HuH-7.5 (cell line): ENCODE results near the gene CPA3.

ENCODE experiments used
- DNase-seq: peaks from one replicate; pipeline ENCODE4 v3.0.0; 2011; ENCODE audit warnings: low spot score

Gene CPA3

GRCh38 chr3:148861277-148861869, 3.7 kb upstream of the CPA3 start:
- DNase-seq = peak; percentile 15

DNA sequence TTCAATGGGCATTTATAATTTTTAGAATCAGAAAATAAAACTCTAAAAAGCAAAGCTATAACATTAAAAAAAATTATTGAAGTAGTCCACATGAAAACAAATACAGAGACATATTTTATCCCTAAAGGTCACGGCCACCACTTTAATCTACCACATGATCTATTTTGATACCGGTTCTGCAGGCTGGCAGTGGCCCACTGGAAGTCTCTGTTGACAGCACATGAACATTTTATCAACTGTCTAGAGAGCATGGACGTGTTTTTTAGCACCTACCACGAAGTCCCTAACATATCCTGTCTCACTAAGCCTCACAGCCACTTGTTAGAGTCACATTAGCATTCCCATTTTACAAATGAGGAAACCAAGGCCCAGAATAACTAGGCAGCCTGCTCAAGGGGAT, 1.8 kb upstream of the CPA3 start:
- no peak for DNase-seq

DNA sequence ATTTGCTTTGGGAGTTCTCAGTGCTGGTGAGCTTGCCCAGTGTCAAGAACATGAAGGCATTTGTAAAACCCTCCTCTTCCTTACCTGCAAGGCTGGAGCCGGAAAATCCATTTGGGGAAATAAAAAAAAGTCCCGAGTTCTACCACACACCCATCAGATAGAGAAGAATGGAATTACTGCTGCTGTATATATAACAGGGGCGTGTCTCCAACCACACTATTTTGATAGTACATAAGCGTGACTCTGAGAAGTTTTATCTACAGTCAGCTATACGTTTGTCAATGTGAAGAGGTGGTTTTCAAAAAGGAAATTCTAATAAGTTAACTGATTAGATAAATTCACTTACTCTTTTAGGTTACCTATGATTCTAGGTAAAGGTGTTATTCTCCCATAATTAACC, 1.3 kb upstream of the CPA3 start:
- DNase-seq = no peak

GRCh38 chr3:148866261-148866660, 1.2 kb downstream of the CPA3 start:
- DNase-seq = no peak

DNA sequence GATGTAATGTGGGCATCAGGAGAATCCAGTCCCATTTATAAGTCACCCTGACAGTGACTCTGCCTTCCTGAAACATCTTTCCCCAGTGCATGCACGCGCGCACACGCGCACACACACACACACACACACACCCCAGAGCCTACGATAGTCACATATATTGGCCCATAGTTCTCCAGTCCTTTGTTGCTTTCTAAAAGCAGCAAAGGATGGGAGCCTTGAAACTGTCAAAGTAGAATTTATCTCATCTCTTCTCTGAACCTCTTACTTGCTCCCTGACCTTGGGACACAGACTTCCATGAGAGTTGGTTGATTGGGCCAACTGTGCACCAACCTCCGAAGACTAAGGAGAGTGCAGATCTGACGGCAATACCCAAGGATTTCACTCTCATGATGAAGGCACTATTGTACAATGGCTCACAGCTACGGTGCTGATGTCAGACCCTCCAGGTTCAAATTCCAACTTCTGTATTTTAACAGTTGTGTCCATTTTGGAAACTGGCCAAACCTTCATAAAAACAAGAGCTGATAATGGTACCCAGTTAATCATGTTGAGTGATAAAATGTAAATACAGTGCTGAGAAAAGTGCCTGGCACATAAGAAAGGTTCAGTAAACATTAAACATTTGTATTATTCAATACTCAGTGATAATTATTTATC, 8.3 kb downstream of the CPA3 start:
- no peak for DNase-seq

GRCh38 chr3:148873977-148874376, 8.9 kb downstream of the CPA3 start:
- no peak for DNase-seq

DNA sequence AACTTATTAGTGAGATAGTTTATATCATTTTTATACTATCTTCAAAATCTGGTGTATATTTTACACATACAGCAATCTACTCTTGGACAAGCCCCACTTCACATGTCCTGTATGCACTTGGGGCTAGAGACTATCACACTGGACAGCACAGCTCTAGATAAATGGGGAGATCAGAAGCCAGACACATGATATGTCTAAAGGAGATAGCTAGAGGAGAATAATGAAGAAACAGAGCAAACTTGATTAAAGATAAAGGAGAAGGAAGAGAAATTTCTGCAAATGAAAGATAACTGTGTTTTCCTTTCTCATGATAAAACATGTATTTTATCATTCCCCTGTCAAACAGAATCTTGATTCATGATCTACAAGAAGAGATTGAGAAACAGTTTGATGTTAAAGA, 13.0 kb downstream of the CPA3 start:
- no peak for DNase-seq

DNA sequence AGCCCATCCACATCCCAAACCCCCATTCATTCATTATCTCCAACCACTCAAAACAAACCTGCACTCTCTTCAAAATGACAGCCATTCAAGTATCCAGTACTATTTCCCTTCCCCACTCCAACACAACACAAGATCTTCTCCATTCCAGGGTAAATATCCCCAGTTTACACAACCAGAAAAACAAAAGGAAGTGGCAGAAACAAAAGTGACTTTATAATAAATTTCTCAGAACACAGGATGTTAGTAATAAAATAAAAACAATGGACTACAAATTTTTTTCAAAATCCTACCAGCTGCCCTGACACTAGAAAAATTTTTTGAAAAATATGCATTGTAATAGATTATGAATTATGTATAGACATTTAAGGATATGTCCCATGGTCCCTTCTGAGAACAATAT, 14.2 kb downstream of the CPA3 start:
- no peak for DNase-seq

GRCh38 chr3:148880681-148881080, 15.6 kb downstream of the CPA3 start:
- DNase-seq = no peak

- no peak for DNase-seq
Observed at GRCh38 chr3:148881286-148881685, 16.2 kb downstream of the CPA3 start.

DNA sequence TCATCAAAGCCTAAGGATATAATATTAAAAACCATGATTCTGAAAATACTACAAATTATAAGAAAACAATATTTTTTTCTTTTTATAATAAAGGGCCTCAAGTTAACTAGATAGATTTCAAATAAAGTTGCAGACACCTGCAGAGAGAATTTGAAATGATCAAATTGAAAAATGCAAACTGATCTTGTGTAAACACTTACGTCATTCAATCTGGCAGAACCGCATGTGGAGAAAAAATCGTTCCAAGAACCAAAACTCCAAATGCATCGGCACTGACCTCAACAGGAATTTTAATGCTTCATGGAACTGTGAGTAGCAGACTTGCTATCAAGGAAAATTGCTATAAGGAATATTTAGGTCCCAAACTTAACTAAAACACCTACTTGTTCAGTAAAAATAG, 17.2 kb downstream of the CPA3 start:
- no peak for DNase-seq

DNA sequence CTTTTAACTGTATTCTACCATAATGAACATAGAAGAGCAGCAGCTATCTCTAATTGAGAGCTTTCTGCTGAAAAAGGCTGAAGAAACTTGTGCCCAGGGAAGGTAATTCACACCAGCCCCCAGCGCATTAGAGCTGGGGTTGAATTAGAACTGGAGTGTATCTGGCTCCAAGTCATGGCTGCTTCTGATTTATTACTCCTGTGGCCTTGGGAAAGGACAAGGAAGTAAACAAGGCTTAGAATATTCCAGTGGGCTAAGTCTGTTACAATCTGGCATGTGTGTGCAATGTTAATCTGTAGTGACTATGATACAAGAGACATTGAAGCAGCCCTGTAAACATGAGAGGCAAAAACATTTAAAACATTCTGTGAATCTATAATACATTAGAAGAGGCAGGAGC, 18.1 kb downstream of the CPA3 start:
- DNase-seq = no peak

DNA sequence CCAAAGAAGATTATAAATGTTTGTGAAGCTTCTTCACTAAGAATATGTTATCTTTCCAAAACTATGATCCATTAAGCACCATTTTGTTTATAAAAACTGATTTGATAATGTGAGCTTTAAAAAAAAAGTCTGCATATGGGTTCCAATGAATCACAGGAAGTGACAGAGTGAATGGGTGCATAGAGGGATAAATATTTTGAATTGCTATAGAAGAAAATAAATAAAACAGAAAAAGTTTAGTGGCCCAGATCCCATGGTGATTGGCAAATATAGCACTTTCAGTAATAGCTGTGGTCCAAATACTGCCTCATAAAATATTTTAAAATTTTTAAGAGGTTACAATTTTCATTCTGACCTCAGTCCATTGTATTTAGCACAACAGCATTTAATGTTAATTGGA, 19.2 kb downstream of the CPA3 start:
- no peak for DNase-seq

- no peak for DNase-seq
Observed at GRCh38 chr3:148889828-148890227, 24.7 kb downstream of the CPA3 start.

DNA sequence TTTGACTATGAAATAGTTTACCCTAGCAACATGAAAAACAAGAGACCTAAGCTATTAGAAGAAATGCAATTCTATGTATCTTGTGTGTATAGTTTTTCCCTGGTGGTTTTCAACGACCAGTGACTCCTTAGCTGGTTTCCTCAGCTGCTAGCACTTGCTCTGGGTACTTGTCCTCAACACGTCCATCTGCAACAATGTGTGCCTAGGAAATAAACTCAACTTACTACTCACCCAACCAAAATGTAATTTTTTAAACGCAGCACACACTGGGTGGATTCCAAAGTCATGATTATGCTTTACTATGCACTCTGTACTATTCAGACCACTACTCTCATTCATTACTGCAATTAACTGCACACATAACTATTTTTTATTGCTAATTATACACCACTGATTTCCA, 31.0 kb downstream of the CPA3 start:
- DNase-seq = no peak

- DNase-seq = no peak
Observed at GRCh38 chr3:148901987-148902791, 37.1 kb downstream of the CPA3 start.

GRCh38 chr3:148903022-148903442, 37.9 kb downstream of the CPA3 start:
- no peak for DNase-seq

DNA sequence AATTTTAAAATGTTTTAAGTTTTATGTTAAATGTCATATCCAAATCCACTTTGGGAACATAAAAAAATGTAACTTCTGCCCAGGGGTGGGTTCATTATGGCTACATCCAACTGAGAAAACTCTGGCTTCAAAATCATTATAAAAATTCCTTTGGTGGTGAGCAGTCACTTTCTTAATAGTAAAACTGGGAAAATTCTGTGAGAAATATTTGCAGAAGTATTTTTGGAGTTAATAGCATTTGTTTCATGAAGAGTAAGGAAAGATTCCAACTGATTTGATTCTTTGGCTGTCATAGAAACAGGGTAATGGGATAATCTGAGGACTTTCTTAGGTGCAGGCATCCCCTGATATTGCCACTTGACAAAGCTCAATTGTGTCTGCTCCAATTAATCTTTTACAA, 38.8 kb downstream of the CPA3 start:
- no peak for DNase-seq

DNA sequence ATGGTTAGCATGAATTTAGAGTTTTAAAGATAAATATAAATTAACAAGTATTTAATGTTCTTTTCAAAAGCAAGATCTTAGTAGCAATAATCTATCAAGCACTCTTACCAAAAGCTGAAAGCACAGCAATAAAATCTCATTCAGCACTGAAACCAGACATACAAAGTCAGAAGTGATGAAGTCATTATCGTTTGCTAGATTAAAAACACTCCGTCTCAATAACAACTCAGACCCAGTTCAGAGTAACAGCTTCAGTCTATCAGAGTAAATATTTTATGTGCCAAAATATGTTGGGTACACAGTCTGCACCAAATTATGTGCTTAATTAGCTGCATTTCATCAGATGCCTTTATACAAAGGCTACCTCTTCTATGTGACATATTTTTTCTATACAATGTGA, 41.6 kb downstream of the CPA3 start:
- no peak for DNase-seq

DNA sequence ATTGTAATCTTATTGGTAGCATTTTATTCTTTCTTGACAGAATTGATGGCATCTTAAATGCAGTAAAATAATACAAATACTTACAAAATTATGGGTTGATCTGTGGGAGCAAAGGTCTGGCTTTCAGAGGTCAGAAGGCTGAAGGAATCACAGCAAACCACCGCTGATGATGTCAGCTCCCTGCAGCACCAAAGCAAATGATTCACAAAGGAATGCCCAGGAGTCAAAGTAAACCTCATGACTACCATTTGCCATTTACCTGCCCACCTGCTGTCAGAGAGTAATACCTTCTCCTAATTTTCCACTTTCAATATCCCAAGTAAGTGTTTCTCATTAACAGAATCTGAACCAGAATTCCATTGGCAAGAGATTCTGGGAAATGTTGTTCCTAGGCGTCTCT, 46.1 kb downstream of the CPA3 start:
- DNase-seq = peak; percentile 2

- no peak for DNase-seq
Observed at GRCh38 chr3:148911592-148911991, 46.5 kb downstream of the CPA3 start.

GRCh38 chr3:148914936-148915690, 50.0 kb downstream of the CPA3 start:
- DNase-seq = no peak

- no peak for DNase-seq
Observed at GRCh38 chr3:148916132-148916531, 51.0 kb downstream of the CPA3 start.
